Keratinocyte (primary cell): ENCODE results near the gene CIBAR2.

ENCODE experiments used
- EZH2 ChIP-seq: IDR thresholded peaks from one replicate; pipeline ENCODE4 v1.6.1; 2012; ENCODE audit warnings: inconsistent platforms, mild to moderate bottlenecking, low read length, moderate library complexity
- TF ChIP-seq, protein P1 (sequence below), 3 experiments: IDR thresholded peaks in 1 of 3; conservative IDR thresholded peaks in 1 of 3; optimal IDR thresholded peaks in 1 of 3; 2 replicates in 2 of 3; 3 replicates in 1 of 3; pipeline versions ENCODE3 to v1.5.1; 2011; ENCODE audit warnings: low read length in 3 of 3, mild to moderate bottlenecking in 3 of 3, moderate library complexity in 2 of 3, control low read depth in 1 of 3, inconsistent platforms in 1 of 3; ENCODE audit not compliant: insufficient read depth in 2 of 3; ENCODE audit errors: extremely low read depth in 1 of 3

DNA sequence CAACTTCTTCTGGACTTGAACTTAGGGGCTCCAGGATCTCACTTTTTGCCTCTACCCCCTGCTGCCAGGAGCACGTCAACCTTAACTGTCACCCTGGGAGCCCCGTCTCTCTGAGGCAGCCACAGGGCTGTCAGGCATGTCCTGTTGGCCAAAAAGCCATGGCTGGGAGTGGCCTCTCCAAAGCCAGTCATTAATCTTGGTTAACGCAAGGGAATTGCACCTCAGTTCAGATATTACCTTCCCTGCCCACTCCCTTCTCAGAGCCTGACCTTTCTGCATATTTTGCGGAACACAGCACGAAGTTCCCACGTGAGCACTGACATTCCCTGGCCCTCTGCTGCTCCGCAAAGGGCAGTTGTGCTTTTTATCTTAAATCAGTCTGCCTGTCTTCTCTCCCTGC lies 44.2 kb upstream of the CIBAR2 start:
- TF ChIP-seq, protein P1, sequence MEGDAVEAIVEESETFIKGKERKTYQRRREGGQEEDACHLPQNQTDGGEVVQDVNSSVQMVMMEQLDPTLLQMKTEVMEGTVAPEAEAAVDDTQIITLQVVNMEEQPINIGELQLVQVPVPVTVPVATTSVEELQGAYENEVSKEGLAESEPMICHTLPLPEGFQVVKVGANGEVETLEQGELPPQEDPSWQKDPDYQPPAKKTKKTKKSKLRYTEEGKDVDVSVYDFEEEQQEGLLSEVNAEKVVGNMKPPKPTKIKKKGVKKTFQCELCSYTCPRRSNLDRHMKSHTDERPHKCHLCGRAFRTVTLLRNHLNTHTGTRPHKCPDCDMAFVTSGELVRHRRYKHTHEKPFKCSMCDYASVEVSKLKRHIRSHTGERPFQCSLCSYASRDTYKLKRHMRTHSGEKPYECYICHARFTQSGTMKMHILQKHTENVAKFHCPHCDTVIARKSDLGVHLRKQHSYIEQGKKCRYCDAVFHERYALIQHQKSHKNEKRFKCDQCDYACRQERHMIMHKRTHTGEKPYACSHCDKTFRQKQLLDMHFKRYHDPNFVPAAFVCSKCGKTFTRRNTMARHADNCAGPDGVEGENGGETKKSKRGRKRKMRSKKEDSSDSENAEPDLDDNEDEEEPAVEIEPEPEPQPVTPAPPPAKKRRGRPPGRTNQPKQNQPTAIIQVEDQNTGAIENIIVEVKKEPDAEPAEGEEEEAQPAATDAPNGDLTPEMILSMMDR (optimal IDR thresholded peaks at IDR 0.05 in 1 of 3, IDR thresholded peaks at IDR 0.05 in 1 of 3, conservative IDR thresholded peaks at IDR 0.05 in 1 of 3; ENCODE audit: extremely low read depth in 1 of 3, insufficient read depth in 2 of 3, low read length in 3 of 3): no peak
- no peak for TF ChIP-seq EZH2
